K562 (cell line): ENCODE measurements around the gene OMA1. TPM values are rescaled to one million over a fixed set of nuclear protein-coding genes. Genes with fewer than 3 reads are reported as not detected.

Experiments used
- ETV6 ChIP-seq, 3 experiments: fragments of 150-350 bp in 1 of 3; sonication (generic) in 1 of 3; formaldehyde crosslinking in 1 of 3; IDR thresholded peaks; 2 replicates each; pipeline versions ENCODE4 v1.6.1 to v1.8.0; 2014 to 2022; ENCODE audit warnings: borderline replicate concordance in 2 of 3, low read depth in 2 of 3, antibody characterized with exemption in 1 of 3, low read length in 1 of 3, mild to moderate bottlenecking in 1 of 3, missing genetic modification reagents in 1 of 3
- PRMT5 ChIP-seq: sonication (generic); formaldehyde crosslinking; IDR thresholded peaks from 2 replicates; pipeline ENCODE4 v1.5.0; 2020; ENCODE audit warnings: missing genetic modification reagents
- PURB ChIP-seq: sonication (generic); formaldehyde crosslinking; IDR thresholded peaks from 2 replicates; pipeline ENCODE4 v1.9.0; 2021; ENCODE audit warnings: low read depth, mild to moderate bottlenecking, missing genetic modification reagents
- TRIM24 ChIP-seq, 2 experiments: fragments of 450-650 bp; IDR thresholded peaks; 2 replicates each; pipeline ENCODE4 v1.6.1; 2016
- ZNF398 ChIP-seq: fragments of 250-450 bp; sonication (Bioruptor Pico); IDR thresholded peaks from 2 replicates; pipeline ENCODE4 v1.8.0; 2021; ENCODE audit warnings: moderate library complexity, mild to moderate bottlenecking, inconsistent platforms
- polyA plus RNA-seq, 8 experiments: library from polyadenylated mRNA; depleted of rRNA in 4 of 8; stranded (reverse) in 5 of 8; unstranded in 3 of 8; fragments of >200 nt; fragmentation: Nextera tagmentation in 2 of 8; fragmentation: Illumina TruSeq in 1 of 8; extraction: Ambion mirVana in 2 of 8; extraction: Trizol in 1 of 8; gene quantifications; 2 replicates each; pipeline versions ENCODE4 v1.2.1 to v1.2.3, GENCODE V29; 2011 to 2014; ENCODE audit warnings: inconsistent platforms in 1 of 8, missing spikeins in 1 of 8
- total RNA-seq, 7 experiments: library from RNA; depleted of rRNA in 6 of 7; stranded (reverse); fragments of >200 nt in 6 of 7; fragmentation: Illumina TruSeq in 2 of 7; extraction: Trizol in 2 of 7; gene quantifications; 2 replicates each; pipeline versions ENCODE4 v1.2.1 to v1.2.3, GENCODE V29; 2011 to 2021; ENCODE audit warnings: low replicate concordance in 1 of 7
- TF ChIP-seq, protein P1 (sequence below): sonication (generic); formaldehyde crosslinking; IDR thresholded peaks from 2 replicates; pipeline ENCODE4 v1.8.0; 2022; ENCODE audit warnings: mild to moderate bottlenecking, missing genetic modification reagents
- TF ChIP-seq, protein P2 (sequence below): fragments of 200-600 bp; sonication (generic); IDR thresholded peaks from one replicate; pipeline ENCODE4 v1.6.1; 2012; ENCODE audit warnings: mild to moderate bottlenecking, low read depth, low read length, inconsistent platforms

OMA1 gene
- total and polyA plus RNA-seq, 9 of the 15 experiments (the other 6 are each of a cell fraction or from before 2014, with no cell fraction given): 16.6 to 51.5 (median 33.5) TPM

DNA sequence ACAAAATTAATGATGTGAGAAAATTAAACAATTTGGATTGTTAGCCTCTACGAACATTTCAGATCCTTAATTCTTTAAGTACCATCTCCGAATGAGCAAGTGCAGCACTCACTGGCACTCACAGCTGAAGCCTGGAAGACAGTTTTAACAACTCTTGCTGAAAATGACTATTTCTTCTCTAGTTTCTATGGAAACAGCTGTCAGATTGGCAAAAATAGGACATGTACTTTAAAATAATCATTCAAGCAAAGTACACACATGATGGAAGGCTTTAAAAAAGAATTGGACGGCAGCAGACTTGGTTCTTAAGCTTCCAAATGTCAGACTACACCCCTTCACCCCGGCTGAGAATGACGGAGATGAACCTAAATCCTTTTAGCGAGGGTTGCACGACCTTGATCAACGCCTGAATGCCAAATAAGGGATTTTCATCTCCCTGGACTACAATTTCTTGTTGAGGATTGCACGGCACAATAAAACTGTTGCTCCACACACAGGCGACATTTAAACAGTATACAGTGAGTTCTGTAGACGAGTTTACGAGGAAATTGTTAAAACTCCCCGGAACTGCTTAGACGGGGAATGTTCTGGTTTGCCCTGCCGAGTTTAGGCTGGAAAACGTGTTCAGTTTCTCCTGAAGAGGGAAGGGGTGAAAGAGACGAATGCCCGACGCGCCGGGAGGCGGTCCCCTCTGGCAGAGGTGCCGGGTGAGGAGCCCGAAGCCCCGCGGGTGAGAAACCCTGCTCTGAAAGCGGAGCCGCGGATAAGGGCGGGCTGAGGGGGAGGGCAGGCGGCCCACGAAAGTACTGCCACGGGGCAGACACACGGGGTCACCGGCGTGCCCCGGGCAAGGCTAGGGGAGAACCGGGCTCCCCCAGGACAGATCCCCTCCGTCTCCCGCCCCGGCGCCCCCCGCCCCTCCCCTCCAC, 671 bp downstream of the OMA1 start (continued):
- TF ChIP-seq, protein P1, sequence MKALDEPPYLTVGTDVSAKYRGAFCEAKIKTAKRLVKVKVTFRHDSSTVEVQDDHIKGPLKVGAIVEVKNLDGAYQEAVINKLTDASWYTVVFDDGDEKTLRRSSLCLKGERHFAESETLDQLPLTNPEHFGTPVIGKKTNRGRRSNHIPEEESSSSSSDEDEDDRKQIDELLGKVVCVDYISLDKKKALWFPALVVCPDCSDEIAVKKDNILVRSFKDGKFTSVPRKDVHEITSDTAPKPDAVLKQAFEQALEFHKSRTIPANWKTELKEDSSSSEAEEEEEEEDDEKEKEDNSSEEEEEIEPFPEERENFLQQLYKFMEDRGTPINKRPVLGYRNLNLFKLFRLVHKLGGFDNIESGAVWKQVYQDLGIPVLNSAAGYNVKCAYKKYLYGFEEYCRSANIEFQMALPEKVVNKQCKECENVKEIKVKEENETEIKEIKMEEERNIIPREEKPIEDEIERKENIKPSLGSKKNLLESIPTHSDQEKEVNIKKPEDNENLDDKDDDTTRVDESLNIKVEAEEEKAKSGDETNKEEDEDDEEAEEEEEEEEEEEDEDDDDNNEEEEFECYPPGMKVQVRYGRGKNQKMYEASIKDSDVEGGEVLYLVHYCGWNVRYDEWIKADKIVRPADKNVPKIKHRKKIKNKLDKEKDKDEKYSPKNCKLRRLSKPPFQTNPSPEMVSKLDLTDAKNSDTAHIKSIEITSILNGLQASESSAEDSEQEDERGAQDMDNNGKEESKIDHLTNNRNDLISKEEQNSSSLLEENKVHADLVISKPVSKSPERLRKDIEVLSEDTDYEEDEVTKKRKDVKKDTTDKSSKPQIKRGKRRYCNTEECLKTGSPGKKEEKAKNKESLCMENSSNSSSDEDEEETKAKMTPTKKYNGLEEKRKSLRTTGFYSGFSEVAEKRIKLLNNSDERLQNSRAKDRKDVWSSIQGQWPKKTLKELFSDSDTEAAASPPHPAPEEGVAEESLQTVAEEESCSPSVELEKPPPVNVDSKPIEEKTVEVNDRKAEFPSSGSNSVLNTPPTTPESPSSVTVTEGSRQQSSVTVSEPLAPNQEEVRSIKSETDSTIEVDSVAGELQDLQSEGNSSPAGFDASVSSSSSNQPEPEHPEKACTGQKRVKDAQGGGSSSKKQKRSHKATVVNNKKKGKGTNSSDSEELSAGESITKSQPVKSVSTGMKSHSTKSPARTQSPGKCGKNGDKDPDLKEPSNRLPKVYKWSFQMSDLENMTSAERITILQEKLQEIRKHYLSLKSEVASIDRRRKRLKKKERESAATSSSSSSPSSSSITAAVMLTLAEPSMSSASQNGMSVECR: 0 out of 2 replicates have a peak, but pooled peaks have one; percentile 19
- TF ChIP-seq, protein P2, sequence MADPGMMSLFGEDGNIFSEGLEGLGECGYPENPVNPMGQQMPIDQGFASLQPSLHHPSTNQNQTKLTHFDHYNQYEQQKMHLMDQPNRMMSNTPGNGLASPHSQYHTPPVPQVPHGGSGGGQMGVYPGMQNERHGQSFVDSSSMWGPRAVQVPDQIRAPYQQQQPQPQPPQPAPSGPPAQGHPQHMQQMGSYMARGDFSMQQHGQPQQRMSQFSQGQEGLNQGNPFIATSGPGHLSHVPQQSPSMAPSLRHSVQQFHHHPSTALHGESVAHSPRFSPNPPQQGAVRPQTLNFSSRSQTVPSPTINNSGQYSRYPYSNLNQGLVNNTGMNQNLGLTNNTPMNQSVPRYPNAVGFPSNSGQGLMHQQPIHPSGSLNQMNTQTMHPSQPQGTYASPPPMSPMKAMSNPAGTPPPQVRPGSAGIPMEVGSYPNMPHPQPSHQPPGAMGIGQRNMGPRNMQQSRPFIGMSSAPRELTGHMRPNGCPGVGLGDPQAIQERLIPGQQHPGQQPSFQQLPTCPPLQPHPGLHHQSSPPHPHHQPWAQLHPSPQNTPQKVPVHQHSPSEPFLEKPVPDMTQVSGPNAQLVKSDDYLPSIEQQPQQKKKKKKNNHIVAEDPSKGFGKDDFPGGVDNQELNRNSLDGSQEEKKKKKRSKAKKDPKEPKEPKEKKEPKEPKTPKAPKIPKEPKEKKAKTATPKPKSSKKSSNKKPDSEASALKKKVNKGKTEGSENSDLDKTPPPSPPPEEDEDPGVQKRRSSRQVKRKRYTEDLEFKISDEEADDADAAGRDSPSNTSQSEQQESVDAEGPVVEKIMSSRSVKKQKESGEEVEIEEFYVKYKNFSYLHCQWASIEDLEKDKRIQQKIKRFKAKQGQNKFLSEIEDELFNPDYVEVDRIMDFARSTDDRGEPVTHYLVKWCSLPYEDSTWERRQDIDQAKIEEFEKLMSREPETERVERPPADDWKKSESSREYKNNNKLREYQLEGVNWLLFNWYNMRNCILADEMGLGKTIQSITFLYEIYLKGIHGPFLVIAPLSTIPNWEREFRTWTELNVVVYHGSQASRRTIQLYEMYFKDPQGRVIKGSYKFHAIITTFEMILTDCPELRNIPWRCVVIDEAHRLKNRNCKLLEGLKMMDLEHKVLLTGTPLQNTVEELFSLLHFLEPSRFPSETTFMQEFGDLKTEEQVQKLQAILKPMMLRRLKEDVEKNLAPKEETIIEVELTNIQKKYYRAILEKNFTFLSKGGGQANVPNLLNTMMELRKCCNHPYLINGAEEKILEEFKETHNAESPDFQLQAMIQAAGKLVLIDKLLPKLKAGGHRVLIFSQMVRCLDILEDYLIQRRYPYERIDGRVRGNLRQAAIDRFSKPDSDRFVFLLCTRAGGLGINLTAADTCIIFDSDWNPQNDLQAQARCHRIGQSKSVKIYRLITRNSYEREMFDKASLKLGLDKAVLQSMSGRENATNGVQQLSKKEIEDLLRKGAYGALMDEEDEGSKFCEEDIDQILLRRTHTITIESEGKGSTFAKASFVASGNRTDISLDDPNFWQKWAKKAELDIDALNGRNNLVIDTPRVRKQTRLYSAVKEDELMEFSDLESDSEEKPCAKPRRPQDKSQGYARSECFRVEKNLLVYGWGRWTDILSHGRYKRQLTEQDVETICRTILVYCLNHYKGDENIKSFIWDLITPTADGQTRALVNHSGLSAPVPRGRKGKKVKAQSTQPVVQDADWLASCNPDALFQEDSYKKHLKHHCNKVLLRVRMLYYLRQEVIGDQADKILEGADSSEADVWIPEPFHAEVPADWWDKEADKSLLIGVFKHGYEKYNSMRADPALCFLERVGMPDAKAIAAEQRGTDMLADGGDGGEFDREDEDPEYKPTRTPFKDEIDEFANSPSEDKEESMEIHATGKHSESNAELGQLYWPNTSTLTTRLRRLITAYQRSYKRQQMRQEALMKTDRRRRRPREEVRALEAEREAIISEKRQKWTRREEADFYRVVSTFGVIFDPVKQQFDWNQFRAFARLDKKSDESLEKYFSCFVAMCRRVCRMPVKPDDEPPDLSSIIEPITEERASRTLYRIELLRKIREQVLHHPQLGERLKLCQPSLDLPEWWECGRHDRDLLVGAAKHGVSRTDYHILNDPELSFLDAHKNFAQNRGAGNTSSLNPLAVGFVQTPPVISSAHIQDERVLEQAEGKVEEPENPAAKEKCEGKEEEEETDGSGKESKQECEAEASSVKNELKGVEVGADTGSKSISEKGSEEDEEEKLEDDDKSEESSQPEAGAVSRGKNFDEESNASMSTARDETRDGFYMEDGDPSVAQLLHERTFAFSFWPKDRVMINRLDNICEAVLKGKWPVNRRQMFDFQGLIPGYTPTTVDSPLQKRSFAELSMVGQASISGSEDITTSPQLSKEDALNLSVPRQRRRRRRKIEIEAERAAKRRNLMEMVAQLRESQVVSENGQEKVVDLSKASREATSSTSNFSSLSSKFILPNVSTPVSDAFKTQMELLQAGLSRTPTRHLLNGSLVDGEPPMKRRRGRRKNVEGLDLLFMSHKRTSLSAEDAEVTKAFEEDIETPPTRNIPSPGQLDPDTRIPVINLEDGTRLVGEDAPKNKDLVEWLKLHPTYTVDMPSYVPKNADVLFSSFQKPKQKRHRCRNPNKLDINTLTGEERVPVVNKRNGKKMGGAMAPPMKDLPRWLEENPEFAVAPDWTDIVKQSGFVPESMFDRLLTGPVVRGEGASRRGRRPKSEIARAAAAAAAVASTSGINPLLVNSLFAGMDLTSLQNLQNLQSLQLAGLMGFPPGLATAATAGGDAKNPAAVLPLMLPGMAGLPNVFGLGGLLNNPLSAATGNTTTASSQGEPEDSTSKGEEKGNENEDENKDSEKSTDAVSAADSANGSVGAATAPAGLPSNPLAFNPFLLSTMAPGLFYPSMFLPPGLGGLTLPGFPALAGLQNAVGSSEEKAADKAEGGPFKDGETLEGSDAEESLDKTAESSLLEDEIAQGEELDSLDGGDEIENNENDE: no peak
- TF ChIP-seq ETV6 (IDR thresholded peaks at IDR 0.05; ENCODE audit: borderline replicate concordance in 1 of 2, low read depth in 2 of 2, low read length in 1 of 2) (no peak), ETV6 (CRISPR knock-in tag; IDR thresholded peaks at IDR 0.05; ENCODE audit: borderline replicate concordance) (no peak), TRIM24 (IDR thresholded peaks at IDR 0.05) (no peak; a peak in 1 of 4 replicates), PURB (CRISPR knock-in tag) (no peak), ZNF398 (CRISPR knock-in tag) (no peak), PRMT5 (CRISPR knock-in tag) (no peak)
